IPS-18c (cell line): ENCODE measurements around the gene CHMP6.

ENCODE experiments used
- H3K4me3 ChIP-seq: 2 replicates; pipeline ENCODE4 v1.7.0; 2013; ENCODE audit warnings: low read depth, mild to moderate bottlenecking, low read length, moderate library complexity; ENCODE audit not compliant: insufficient read depth
- H3K9me3 ChIP-seq: one replicate; pipeline ENCODE4 v1.6.1; 2013; ENCODE audit warnings: mild to moderate bottlenecking, low read length, moderate library complexity; ENCODE audit not compliant: control insufficient read depth, insufficient read depth

Gene CHMP6

GRCh38 chr17:80991645-80992076 lies at the start of gene CHMP6:
CHMP6 (plus strand) TSS chr17:80991841; CDS start chr17:80991919, 78 bp downstream.
- Histone ChIP-seq H3K4me3 (peak within 1 kb of the TSS; percentile 72), H3K9me3 (no peaks in the 10 kb centered on the region)

GRCh38 chr17:80942423-80943345 lies 49.0 kb upstream of the CHMP6 start:
- no peaks in the 10 kb centered on the region for H3K9me3 ChIP-seq
- no peak overlapping the region for H3K4me3 ChIP-seq

GRCh38 chr17:80943346-80944145 lies 48.1 kb upstream of the CHMP6 start:
- Histone ChIP-seq H3K4me3 (no peak overlapping the region), H3K9me3 (no peaks in the 10 kb centered on the region)

GRCh38 chr17:80944326-80944725 lies 47.3 kb upstream of the CHMP6 start:
- no peaks in the 10 kb centered on the region for H3K9me3 ChIP-seq
- H3K4me3 ChIP-seq = no peak overlapping the region

GRCh38 chr17:80945736-80946135 lies 45.9 kb upstream of the CHMP6 start:
- Histone ChIP-seq H3K9me3 (no peaks in the 10 kb centered on the region), H3K4me3 (no peak overlapping the region)

GRCh38 chr17:80946449-80946848 lies 45.2 kb upstream of the CHMP6 start:
- Histone ChIP-seq H3K4me3 (no peak overlapping the region), H3K9me3 (no peaks in the 10 kb centered on the region)

- H3K4me3 ChIP-seq = no peak overlapping the region
- H3K9me3 ChIP-seq = no peaks in the 10 kb centered on the region
Observed at GRCh38 chr17:80947200-80947940, 44.3 kb upstream of the CHMP6 start.

GRCh38 chr17:80948019-80948975 lies 43.3 kb upstream of the CHMP6 start:
- Histone ChIP-seq H3K4me3 (no peak overlapping the region), H3K9me3 (no peaks in the 10 kb centered on the region)

- H3K9me3 ChIP-seq = no peaks in the 10 kb centered on the region
- no peak overlapping the region for H3K4me3 ChIP-seq
Observed at GRCh38 chr17:80948976-80949450, 42.6 kb upstream of the CHMP6 start.

GRCh38 chr17:80949451-80950421 lies 41.9 kb upstream of the CHMP6 start:
- H3K9me3 ChIP-seq = no peaks in the 10 kb centered on the region
- H3K4me3 ChIP-seq = no peak overlapping the region

GRCh38 chr17:80950466-80951120 lies 41.0 kb upstream of the CHMP6 start:
- no peak overlapping the region for H3K4me3 ChIP-seq
- no peaks in the 10 kb centered on the region for H3K9me3 ChIP-seq

- H3K9me3 ChIP-seq = no peaks in the 10 kb centered on the region
- H3K4me3 ChIP-seq = no peak overlapping the region
Observed at GRCh38 chr17:80951121-80952090, 40.2 kb upstream of the CHMP6 start.

- H3K4me3 ChIP-seq = no peak overlapping the region
- H3K9me3 ChIP-seq = no peaks in the 10 kb centered on the region
Observed at GRCh38 chr17:80952291-80952690, 39.4 kb upstream of the CHMP6 start.
